ENCODE data around the gene DNER. TPM values are rescaled to one million over a fixed set of nuclear protein-coding genes. Genes with fewer than 3 reads are reported as not detected.

The DNER gene
- total RNA-seq, 1 experiment from 2014 or later = 2.9 TPM

DNA sequence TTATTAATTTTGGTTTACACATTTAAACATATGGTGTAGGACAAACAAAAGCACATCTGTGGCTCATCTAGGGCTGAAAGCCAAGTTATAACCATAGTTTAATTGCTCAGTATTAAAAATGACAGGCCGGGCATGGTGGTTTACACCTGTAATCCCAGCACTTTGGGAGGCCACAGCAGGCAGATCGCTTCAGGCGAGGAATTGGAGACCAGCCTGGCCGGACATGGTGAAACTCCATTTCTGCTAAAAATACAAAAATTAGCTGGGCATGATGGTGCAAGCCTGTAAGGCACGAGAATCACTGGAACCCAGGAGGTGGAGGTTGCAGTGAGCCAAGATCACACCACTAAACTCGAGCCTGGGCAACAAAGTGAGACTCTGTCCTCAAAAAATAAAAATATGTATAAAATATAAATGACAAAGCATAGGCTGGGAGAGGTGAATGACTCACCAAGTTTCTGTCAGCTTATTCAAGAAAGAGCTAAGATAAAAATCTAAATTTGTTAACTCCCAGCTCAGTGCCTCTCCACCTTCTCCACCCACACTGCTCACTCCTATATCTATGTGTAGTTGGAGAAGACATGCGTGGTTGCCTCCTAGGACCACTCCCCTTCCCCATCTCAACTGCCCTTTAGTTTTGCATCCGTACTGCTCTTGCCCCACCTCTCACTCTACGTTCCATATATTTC lies 364.1 kb downstream of the DNER start:
- Histone ChIP-seq H4K20me1 (ENCODE audit: insufficient read depth) (no peaks in the 10 kb centered on the region), H3K27me3 (ENCODE audit: insufficient read depth, low read length) (no peaks in the 10 kb centered on the region; the same call in 1 of the 2 replicates), H2AFZ (ENCODE audit: low read depth, low read length, poor library complexity, severe bottlenecking) (no peak overlapping the region), H3K4me3 (replicated peaks in 1 of 2; ENCODE audit: low read depth in 1 of 2, low read length in 2 of 2) (no peak overlapping the region), H3K36me3 (ENCODE audit: control insufficient read depth in 1 of 2, insufficient read depth in 2 of 2, low read length in 2 of 2) (no peaks in the 10 kb centered on the region), H3K9me3 (ENCODE audit: control insufficient read depth in 1 of 2, insufficient read depth in 1 of 2, low read depth in 1 of 2, low read length in 2 of 2) (peaks cover 0 to 3% of the 10 kb centered on the region in 2 experiments; a peak in 1 of 4 replicates), H3K9ac (ENCODE audit: low read length) (no peak overlapping the region), H3K27ac (ENCODE audit: low read depth, low read length) (no peak overlapping the region), H3K79me2 (ENCODE audit: insufficient read depth, low read length) (no peaks in the 10 kb centered on the region), H3K4me2 (ENCODE audit: low read length) (no peak overlapping the region), H3K9me2 (ENCODE audit: insufficient read depth) (no peaks in the 10 kb centered on the region), H3K4me1 (ENCODE audit: control insufficient read depth in 1 of 2, insufficient read depth in 2 of 2, low read length in 2 of 2) (no peaks in the 10 kb centered on the region)
- TF ChIP-seq YY1 (IDR thresholded peaks at IDR 0.05; ENCODE audit: extremely low read depth, insufficient replicate concordance, low read depth, low read length) (no peak), POLR2AphosphoS5 (IDR thresholded peaks at IDR 0.05; ENCODE audit: low read depth, low read length) (no peak), SRF (IDR thresholded peaks at IDR 0.05; ENCODE audit: low read depth) (no peak), JUND (IDR thresholded peaks at IDR 0.05) (no peak), ZNF274 (IDR thresholded peaks at IDR 0.05; ENCODE audit: low read depth, low read length) (no peak), EZH2 (IDR thresholded peaks at IDR 0.05) (no peak), CEBPB (IDR thresholded peaks at IDR 0.05; ENCODE audit: low read depth) (no peak), POLR2A (IDR thresholded peaks at IDR 0.05; ENCODE audit: borderline replicate concordance, extremely low read depth, insufficient read depth, insufficient read length) (no peak), CBX3 (IDR thresholded peaks at IDR 0.05; ENCODE audit: low read depth) (no peak)
- TF ChIP-seq, protein P1, sequence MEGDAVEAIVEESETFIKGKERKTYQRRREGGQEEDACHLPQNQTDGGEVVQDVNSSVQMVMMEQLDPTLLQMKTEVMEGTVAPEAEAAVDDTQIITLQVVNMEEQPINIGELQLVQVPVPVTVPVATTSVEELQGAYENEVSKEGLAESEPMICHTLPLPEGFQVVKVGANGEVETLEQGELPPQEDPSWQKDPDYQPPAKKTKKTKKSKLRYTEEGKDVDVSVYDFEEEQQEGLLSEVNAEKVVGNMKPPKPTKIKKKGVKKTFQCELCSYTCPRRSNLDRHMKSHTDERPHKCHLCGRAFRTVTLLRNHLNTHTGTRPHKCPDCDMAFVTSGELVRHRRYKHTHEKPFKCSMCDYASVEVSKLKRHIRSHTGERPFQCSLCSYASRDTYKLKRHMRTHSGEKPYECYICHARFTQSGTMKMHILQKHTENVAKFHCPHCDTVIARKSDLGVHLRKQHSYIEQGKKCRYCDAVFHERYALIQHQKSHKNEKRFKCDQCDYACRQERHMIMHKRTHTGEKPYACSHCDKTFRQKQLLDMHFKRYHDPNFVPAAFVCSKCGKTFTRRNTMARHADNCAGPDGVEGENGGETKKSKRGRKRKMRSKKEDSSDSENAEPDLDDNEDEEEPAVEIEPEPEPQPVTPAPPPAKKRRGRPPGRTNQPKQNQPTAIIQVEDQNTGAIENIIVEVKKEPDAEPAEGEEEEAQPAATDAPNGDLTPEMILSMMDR (IDR thresholded peaks at IDR 0.05 in 2 of 3, conservative IDR thresholded peaks at IDR 0.05 in 1 of 3; ENCODE audit: borderline replicate concordance in 1 of 3, insufficient read depth in 1 of 3, low read depth in 2 of 3, low read length in 2 of 3) = no peak
- TF ChIP-seq, protein P2, sequence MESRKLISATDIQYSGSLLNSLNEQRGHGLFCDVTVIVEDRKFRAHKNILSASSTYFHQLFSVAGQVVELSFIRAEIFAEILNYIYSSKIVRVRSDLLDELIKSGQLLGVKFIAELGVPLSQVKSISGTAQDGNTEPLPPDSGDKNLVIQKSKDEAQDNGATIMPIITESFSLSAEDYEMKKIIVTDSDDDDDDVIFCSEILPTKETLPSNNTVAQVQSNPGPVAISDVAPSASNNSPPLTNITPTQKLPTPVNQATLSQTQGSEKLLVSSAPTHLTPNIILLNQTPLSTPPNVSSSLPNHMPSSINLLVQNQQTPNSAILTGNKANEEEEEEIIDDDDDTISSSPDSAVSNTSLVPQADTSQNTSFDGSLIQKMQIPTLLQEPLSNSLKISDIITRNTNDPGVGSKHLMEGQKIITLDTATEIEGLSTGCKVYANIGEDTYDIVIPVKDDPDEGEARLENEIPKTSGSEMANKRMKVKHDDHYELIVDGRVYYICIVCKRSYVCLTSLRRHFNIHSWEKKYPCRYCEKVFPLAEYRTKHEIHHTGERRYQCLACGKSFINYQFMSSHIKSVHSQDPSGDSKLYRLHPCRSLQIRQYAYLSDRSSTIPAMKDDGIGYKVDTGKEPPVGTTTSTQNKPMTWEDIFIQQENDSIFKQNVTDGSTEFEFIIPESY (IDR thresholded peaks at IDR 0.05; ENCODE audit: extremely low read depth, insufficient replicate concordance, low read length) = no peak
- TF ChIP-seq, protein P3, sequence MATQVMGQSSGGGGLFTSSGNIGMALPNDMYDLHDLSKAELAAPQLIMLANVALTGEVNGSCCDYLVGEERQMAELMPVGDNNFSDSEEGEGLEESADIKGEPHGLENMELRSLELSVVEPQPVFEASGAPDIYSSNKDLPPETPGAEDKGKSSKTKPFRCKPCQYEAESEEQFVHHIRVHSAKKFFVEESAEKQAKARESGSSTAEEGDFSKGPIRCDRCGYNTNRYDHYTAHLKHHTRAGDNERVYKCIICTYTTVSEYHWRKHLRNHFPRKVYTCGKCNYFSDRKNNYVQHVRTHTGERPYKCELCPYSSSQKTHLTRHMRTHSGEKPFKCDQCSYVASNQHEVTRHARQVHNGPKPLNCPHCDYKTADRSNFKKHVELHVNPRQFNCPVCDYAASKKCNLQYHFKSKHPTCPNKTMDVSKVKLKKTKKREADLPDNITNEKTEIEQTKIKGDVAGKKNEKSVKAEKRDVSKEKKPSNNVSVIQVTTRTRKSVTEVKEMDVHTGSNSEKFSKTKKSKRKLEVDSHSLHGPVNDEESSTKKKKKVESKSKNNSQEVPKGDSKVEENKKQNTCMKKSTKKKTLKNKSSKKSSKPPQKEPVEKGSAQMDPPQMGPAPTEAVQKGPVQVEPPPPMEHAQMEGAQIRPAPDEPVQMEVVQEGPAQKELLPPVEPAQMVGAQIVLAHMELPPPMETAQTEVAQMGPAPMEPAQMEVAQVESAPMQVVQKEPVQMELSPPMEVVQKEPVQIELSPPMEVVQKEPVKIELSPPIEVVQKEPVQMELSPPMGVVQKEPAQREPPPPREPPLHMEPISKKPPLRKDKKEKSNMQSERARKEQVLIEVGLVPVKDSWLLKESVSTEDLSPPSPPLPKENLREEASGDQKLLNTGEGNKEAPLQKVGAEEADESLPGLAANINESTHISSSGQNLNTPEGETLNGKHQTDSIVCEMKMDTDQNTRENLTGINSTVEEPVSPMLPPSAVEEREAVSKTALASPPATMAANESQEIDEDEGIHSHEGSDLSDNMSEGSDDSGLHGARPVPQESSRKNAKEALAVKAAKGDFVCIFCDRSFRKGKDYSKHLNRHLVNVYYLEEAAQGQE (IDR thresholded peaks at IDR 0.05; ENCODE audit: low read depth) = no peak
- ChIA-PET CTCF (no interaction called here), RAD21 (ENCODE audit: low non-redundant PET in 1 of 2, low total read pairs in 2 of 2, uncharacterized antibody in 2 of 2, unreplicated experiment in 2 of 2) (no interaction called here), POLR2A (no interaction called here)
- no peak for ATAC-seq
- no TSS peak for BruUV-seq (replicated peaks)
- intact Hi-C loops (cut with micrococcal nuclease) = no loop called here
- no peak for DNase-seq (ENCODE audit: low read depth, low spot score)

Data from HCT116 (cell line).